H1 (cell line): Measurements from ENCODE around the gene SOCS7. TPM values are rescaled to one million over a fixed set of nuclear protein-coding genes. Genes with fewer than 3 reads are reported as not detected.

ENCODE experiments used
- ASH2L ChIP-seq: fragments of 200-600, 300-600 bp; sonication (generic); IDR thresholded peaks from one replicate; pipeline ENCODE4 v1.7.1; 2017; ENCODE audit warnings: low read length
- BACH1 ChIP-seq: IDR thresholded peaks from 2 replicates; pipeline ENCODE4 v1.6.1; 2012; ENCODE audit warnings: low read length, improper control_type of control experiment
- CHD7 ChIP-seq: fragments of 300-600 bp; sonication (generic); IDR thresholded peaks from 2 replicates; pipeline ENCODE4 v1.7.1; 2012; ENCODE audit warnings: low read length, moderate library complexity, mild to moderate bottlenecking, inconsistent platforms; ENCODE audit not compliant: insufficient replicate concordance
- HDAC6 ChIP-seq: IDR thresholded peaks from one replicate; pipeline ENCODE4 v1.7.1; 2012; ENCODE audit warnings: low read depth, mild to moderate bottlenecking, inconsistent platforms, low read length, moderate library complexity
- KDM5A ChIP-seq: fragments of 200-600 bp; IDR thresholded peaks from 2 replicates; pipeline ENCODE4 v1.7.1; 2012; ENCODE audit warnings: mild to moderate bottlenecking, low read length, inconsistent platforms, mixed read lengths
- RAD21 ChIP-seq, 2 experiments: IDR thresholded peaks in 1 of 2; conservative IDR thresholded peaks in 1 of 2; 2 replicates each; pipeline ENCODE4 v1.6.1; 2011; ENCODE audit warnings: low read depth in 2 of 2, low read length in 2 of 2, improper control_type of control experiment in 1 of 2, inconsistent platforms in 1 of 2, mild to moderate bottlenecking in 1 of 2, moderate library complexity in 1 of 2
- SIRT6 ChIP-seq: IDR thresholded peaks from one replicate; pipeline ENCODE4 v1.7.1; 2012; ENCODE audit warnings: low read length, inconsistent platforms
- polyA plus RNA-seq, 7 experiments: library from polyadenylated mRNA; depleted of rRNA in 3 of 7; stranded (reverse) in 5 of 7; unstranded in 2 of 7; fragments of >200 nt in 5 of 7; fragments of 200-250 nt in 2 of 7; gene quantifications; 1 replicate in 5 of 7; 2 replicates in 1 of 7; 4 replicates in 1 of 7; pipeline versions ENCODE4 v1.2.1 to v1.2.3, GENCODE V29; 2011 to 2013; ENCODE audit warnings: missing spikeins in 2 of 7, mixed read lengths in 2 of 7
- total RNA-seq: library from RNA; stranded (reverse); fragmentation: NEBNext Ultra II Directional; extraction: Animal tissue kit (Norgen Biotek cat#: 25700); gene quantifications from 2 replicates; pipeline ENCODE4 v1.2.1, GENCODE V29; 2021

SOCS7 gene
- total and polyA plus RNA-seq, 2 of the 8 experiments (the other 6 are each of a cell fraction or from before 2014, with no cell fraction given), result 13.5 to 26.9 TPM

GRCh38 chr17:38418062-38418692 lies 66.5 kb downstream of the SOCS7 start (continued):
- no peak for TF ChIP-seq RAD21 (IDR thresholded peaks at IDR 0.05 in 1 of 2, conservative IDR thresholded peaks at IDR 0.05 in 1 of 2; ENCODE audit: low read depth in 2 of 2, low read length in 2 of 2)
- no peak for TF ChIP-seq ASH2L
- TF ChIP-seq BACH1, result no peak
- no peak for TF ChIP-seq KDM5A
- no peak for TF ChIP-seq SIRT6
- no peak for TF ChIP-seq HDAC6
- TF ChIP-seq CHD7, result no peak
